ENCODE results near the gene HDAC4. TPM values are rescaled to one million over a fixed set of nuclear protein-coding genes. Genes with fewer than 3 reads are reported as not detected.

Gene HDAC4
- total RNA-seq, 2 donors from 2014 or later: 8.1 to 20.1 TPM

- Histone ChIP-seq H3K27ac (no peak overlapping the region), H3K4me3 (no peak overlapping the region), H3K4me1 (no peaks in the 10 kb centered on the region), H3K27me3 (no peaks in the 10 kb centered on the region), H3K9me3 (peaks cover 5 to 33% of the 10 kb centered on the region in 2 donors), H3K36me3 (peaks cover 24% of the 10 kb centered on the region)
- DNase-seq (ENCODE audit: low spot score): no peak
- no peak for TF ChIP-seq CTCF (IDR thresholded peaks at IDR 0.05)
Measured at GRCh38 chr2:239175181-239175580, 225.6 kb downstream of the HDAC4 start.

- no peak overlapping the region for H3K27ac ChIP-seq
- no peak for DNase-seq (ENCODE audit: low spot score)
- no peak for TF ChIP-seq CTCF (IDR thresholded peaks at IDR 0.05)
- H3K4me1 ChIP-seq: no peaks in the 10 kb centered on the region
- peaks cover 22% of the 10 kb centered on the region for H3K36me3 ChIP-seq
- H3K27me3 ChIP-seq: no peaks in the 10 kb centered on the region
- H3K9me3 ChIP-seq: peaks cover 5 to 33% of the 10 kb centered on the region in 2 donors
- H3K4me3 ChIP-seq: no peak overlapping the region
Measured at GRCh38 chr2:239173301-239173700, 227.5 kb downstream of the HDAC4 start.

GRCh38 chr2:239171643-239172042 is 229.2 kb downstream of the HDAC4 start:
- no peak for TF ChIP-seq CTCF (IDR thresholded peaks at IDR 0.05)
- Histone ChIP-seq H3K4me3 (no peak overlapping the region), H3K36me3 (peaks cover 10% of the 10 kb centered on the region), H3K27me3 (no peaks in the 10 kb centered on the region), H3K4me1 (peaks cover 0 to 6% of the 10 kb centered on the region in 2 donors), H3K27ac (no peak overlapping the region), H3K9me3 (peaks cover 5 to 33% of the 10 kb centered on the region in 2 donors)
- no peak for DNase-seq (ENCODE audit: low spot score)

- Histone ChIP-seq H3K27me3 (no peaks in the 10 kb centered on the region), H3K4me1 (peaks cover 0 to 11% of the 10 kb centered on the region in 2 donors), H3K9me3 (peaks cover 5 to 27% of the 10 kb centered on the region in 2 donors), H3K4me3 (no peak overlapping the region), H3K36me3 (no peaks in the 10 kb centered on the region), H3K27ac (no peak overlapping the region)
- DNase-seq (ENCODE audit: low spot score): no peak
- TF ChIP-seq CTCF (IDR thresholded peaks at IDR 0.05): no peak
Measured at GRCh38 chr2:239169311-239170048, 231.3 kb downstream of the HDAC4 start.

- DNase-seq (ENCODE audit: low spot score): no peak
- no peak for TF ChIP-seq CTCF (IDR thresholded peaks at IDR 0.05)
- Histone ChIP-seq H3K9me3 (peaks cover 5 to 24% of the 10 kb centered on the region in 2 donors), H3K27ac (no peak overlapping the region), H3K27me3 (no peaks in the 10 kb centered on the region), H3K4me3 (no peak overlapping the region), H3K4me1 (peaks cover 0 to 11% of the 10 kb centered on the region in 2 donors), H3K36me3 (peaks cover 2% of the 10 kb centered on the region)
Measured at GRCh38 chr2:239168575-239168974, 232.2 kb downstream of the HDAC4 start.

All from right atrium auricular region (tissue), 2 donors.